ENCODE measurements around the gene ARHGAP22.

DNA sequence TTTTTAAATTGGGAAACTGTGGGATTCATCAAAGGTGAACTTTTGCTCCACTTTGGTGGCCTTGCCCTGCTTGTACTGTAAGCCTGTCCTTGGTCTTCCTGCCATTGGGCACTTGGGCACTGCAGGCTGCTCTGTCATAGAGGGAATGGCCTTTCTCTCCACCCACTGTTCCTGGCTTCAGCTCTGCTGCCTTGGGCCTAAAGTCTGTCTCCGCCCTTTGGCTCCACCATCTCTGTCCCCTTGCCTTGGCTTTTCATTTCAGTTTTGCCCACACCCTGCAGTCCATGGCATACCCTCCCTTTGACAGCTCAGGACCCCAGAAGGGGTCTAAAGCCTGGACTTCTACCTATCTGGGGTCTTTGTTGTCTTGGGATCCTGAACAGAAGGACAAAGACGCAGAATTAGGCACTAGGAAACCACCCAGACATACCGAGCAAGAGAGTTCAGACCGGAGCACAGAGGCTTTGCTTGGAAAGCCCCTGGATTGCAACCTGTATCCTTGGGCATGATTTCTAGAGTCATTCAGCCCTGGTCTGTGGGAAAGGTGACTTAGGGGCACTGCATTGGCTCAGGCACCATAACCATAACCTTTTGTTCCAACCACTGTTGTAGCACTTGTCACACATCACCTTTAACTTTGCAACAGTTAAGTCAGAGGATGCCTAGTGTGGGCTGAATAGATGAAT is 5.2 kb upstream of the ARHGAP22 start:
- TF ChIP-seq, protein P1, sequence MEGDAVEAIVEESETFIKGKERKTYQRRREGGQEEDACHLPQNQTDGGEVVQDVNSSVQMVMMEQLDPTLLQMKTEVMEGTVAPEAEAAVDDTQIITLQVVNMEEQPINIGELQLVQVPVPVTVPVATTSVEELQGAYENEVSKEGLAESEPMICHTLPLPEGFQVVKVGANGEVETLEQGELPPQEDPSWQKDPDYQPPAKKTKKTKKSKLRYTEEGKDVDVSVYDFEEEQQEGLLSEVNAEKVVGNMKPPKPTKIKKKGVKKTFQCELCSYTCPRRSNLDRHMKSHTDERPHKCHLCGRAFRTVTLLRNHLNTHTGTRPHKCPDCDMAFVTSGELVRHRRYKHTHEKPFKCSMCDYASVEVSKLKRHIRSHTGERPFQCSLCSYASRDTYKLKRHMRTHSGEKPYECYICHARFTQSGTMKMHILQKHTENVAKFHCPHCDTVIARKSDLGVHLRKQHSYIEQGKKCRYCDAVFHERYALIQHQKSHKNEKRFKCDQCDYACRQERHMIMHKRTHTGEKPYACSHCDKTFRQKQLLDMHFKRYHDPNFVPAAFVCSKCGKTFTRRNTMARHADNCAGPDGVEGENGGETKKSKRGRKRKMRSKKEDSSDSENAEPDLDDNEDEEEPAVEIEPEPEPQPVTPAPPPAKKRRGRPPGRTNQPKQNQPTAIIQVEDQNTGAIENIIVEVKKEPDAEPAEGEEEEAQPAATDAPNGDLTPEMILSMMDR (conservative IDR thresholded peaks at IDR 0.05 in 1 of 2, IDR thresholded peaks at IDR 0.05 in 1 of 2; ENCODE audit: low read depth in 1 of 2, low read length in 2 of 2): no peak
- TF ChIP-seq EZH2 (IDR thresholded peaks at IDR 0.05; ENCODE audit: low read length, missing control alignments): no peak
